DMS79 (cell line): ENCODE measurements around the gene SLC25A12.
"Not testable (repeated sequence)": the region's sequence is repeated elsewhere in the genome, so short reads cannot be mapped to it uniquely, and the experiment has no call there.

Experiments
- DNase-seq: peaks from one replicate; lab custom pipeline; 2025; lab: John Stamatoyannopoulos, UW

SLC25A12 gene

DNA sequence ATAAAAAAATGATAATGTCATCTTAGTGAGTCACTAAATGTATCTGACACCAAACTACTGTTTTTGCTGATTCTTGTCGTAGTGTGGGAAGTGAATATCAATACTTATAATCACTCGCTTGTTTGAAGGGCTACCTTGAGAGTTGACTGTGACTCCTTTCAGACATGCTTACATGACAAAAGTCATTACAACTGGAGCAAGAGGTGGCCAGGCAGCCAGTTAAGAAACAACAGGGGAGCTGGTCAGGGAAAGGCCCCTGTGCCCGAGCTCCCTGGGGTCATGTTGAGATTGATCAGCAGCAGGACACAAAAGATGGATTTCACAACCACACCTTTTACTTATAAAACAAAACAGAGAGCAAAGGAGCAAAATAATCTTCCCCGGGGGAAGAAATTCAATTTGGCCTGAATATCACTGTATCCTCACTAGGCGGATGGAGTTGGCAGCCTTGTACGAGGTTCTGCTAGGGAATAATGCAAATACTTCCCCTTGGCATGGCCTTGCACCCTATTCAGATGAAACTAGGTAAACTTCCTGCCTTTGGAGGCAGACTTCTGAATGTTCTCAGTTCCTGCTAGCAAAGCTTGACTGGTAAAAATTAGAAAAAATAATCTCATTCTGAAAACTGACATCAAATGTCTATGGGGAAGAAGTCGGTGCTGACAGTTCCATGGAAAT is 105.6 kb downstream of the SLC25A12 start:
- DNase-seq = no peak

- DNase-seq = no peak
These were observed 106.5 kb downstream of the SLC25A12 start for GRCh38 chr2:171787333-171788072.

GRCh38 chr2:171785450-171785849 is 108.6 kb downstream of the SLC25A12 start:
- DNase-seq = no peak

DNA sequence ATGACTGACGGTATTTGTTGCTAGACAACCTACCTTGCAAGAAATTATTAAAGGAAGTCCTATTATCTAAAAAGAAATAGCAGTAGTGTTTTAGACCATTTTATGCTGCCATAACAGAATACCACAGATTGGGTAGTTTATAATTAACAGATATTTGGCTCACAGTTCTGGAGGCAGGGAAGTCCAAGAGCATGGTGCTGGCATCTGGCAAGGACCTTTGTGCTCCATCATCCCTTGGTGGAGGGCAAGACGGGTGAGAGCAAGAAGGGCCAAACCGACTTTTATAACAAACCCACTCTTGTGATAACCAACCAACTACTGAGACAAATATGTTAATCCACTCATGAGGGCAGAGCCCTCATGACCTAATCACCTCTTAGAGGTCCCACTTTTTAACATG is 115.5 kb downstream of the SLC25A12 start:
- DNase-seq = no peak

DNA sequence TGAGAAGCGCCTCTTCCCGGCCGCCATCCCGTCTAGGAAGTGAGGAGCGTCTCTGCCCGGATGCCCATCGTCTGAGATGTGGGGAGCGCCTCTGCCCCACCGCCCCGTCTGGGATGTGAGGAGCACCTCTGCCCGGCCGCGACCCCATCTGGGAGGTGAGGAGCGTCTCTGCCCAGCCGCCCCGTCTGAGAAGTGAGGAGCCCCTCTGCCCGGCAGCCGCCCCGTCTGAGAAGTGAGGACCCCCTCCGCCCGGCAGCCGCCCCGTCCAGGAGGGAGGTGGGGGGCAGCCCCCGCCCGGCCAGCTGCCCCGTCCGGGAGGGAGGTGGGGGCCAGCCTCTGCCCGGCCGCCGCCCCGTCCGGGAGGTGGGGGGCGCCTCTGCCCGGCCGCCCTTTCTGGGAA is 119.5 kb downstream of the SLC25A12 start:
- DNase-seq = not testable (repeated sequence)

- DNase-seq = no peak
These were observed 121.7 kb downstream of the SLC25A12 start for GRCh38 chr2:171772373-171772772.

DNA sequence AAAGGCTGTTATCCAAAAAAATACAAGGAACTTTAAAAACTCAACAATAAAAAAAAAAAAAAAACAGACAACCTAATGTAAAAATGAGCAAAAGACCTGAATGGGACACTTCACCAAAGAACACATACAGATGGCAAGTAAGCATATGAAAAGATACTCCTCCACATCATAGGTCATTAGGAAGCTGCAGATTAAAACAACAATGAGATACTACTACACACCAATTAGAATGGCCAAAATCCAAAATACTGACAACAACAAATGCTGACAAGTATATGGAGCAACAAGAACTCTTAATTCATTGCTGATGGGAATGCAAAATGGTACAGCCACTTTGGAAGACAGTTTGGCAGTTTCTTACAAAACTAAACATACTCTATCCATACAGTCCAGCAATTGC is 122.6 kb downstream of the SLC25A12 start:
- DNase-seq = no peak

GRCh38 chr2:171763602-171764001 is 130.4 kb downstream of the SLC25A12 start:
- DNase-seq = no peak

- DNase-seq = no peak
These were observed 131.0 kb downstream of the SLC25A12 start for GRCh38 chr2:171762879-171763573.

- DNase-seq = not testable (repeated sequence)
These were observed 132.9 kb downstream of the SLC25A12 start for GRCh38 chr2:171761176-171761575.

DNA sequence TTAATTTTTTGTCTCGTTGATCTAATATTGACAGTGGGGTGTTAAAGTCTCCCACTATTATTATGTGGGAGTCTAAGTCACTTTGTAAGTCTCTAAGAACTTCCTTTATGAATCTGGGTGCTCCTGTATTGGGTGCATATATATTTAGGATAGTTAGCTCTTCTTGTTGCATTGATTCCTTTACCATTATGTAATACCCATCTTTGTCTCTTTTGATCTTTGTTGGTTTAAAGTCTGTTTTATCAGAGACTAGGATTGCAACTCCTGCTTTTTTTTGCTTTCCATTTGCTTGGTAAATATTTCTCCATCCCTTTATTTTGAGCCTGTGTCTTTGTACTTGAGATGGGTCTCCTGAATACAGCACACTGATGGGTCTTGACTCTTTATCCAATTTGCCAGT is 135.3 kb downstream of the SLC25A12 start:
- not testable (repeated sequence) for DNase-seq

DNA sequence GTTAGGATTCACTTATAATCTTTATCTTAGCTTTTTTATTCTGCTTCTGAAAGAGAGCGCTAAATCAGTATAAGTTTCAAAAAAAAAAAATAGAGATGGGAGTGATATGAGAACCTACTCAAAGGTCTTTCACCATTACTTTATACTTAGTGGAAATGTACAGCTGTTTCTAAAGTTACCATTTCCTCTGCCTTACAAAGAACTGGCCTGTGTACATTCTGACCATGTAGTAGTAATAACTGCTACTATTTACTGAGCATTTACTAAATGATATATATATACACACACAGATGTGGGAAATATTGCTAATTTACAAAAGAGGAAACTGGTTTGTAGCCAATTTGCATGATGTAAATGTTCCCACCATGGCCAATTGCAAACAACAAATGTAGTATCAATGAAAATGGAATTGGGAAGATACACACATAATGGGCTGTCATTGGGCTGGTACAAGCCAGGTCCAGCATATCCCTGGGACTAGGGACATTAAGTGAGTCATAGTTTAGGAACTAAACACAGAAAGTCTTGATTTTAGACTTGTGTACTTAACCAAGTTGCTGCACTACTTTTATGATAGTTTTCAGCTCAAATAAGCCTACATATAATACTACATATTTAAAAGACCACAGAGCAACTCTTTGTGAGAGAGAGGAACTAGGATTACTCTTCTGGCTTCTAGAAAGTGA is 139.6 kb downstream of the SLC25A12 start:
- no peak for DNase-seq

DNA sequence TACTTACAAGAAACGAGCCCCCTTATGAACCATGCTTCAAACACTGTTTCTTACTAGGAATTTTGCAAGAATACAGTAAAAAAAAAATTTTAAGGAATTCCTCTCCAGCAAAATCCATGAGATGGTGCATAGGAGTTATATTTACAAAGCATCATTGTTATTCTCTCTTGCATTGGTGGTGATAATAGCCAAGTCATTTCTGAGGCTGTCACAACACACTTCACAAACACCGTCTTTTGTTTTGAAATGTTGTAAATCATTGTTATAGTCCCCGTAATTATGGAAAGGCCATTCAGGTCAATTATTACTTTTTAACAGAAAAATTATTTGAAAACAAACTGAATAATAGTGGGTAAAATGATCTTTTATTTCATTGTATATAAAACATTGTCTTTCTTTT is 146.7 kb downstream of the SLC25A12 start:
- no peak for DNase-seq

- no peak for DNase-seq
These were observed 148.2 kb downstream of the SLC25A12 start for GRCh38 chr2:171745806-171746205.

DNA sequence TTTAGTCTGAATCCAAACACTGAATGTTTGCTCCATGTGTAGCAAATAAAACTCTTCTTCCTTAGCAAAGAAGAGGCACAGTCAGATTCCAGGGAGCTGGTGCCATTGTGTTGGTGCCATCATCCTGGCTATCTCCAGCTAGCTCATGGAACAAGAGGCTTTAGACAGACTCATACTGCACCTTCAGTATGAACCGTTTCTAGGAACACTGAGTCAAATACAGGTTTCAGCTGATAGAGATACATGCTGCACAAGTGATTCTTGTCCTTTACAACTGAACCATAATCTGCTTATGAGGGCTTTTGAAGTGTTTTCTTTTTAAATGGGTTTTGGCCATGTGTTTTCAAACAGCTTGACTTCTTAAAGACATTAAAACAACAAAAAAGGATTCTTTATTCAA is 148.9 kb downstream of the SLC25A12 start:
- DNase-seq = no peak

- no peak for DNase-seq
These were observed 151.3 kb downstream of the SLC25A12 start for GRCh38 chr2:171742760-171743159.

DNA sequence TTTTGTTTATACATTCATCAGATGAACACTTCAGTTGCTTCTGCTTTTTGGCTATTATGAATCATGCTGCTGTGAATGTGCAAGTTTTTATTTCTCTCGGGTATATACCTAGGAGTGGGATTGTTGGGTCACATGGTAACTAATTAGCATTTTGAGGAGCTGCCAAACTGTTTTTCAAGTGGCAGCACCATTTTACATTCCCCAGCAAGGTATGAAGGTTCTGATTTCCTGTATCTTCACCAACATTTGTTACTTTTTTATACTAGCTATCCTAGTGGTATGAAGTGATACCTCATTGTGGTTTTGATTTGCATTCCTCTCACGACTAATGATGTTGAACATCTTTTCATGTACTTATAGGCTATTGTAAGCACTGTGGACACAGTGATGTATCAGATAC is 152.9 kb downstream of the SLC25A12 start:
- DNase-seq = no peak

DNA sequence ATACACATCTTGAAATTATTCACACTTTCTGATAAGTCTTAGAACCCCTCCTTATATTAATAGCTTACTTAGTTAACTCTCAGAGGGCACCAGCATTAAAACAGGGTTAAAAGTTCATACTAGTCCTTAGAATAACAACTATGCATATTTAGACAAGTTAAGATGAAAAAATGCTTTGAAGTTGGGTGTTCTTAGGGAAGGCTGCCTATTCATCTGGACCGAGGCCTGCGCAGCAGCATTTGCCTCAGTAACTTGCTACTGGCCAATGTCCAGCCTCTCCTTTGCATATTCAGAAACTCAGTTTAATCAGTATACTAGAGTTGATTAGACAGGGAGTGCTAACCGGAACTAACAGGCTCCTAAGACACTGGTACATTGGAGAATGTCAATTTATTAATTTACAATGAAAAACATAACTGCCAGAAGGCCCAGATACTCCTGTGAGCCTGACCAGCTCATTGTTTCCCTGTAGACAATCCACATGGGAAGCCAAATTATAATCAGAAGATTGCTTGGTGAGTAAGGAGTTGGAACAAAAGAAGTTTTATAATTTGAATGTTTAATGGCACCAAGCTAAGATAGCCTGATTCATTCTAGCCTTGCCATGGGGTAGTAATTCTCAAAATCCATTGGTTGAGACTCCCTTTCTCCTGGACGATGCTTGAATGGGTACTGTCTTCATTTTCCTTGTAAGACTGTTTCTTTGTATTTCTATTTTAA is 157.9 kb downstream of the SLC25A12 start:
- DNase-seq = no peak
